Activated CD8-positive, alpha-beta memory T cell treated with anti-CD3 and anti-CD28 coated beads for 24 hours (primary cell): ENCODE data around the gene MYRFL.
"Not testable (repeated sequence)": the region's sequence is repeated elsewhere in the genome, so short reads cannot be mapped to it uniquely, and the experiment has no call there.

Experiments used
- DNase-seq: peaks from one replicate; pipeline ENCODE4 v3.0.0-alpha.2; 2020

The MYRFL gene

GRCh38 chr12:69844416-69844815, 19.4 kb downstream of the MYRFL start:
- DNase-seq: no peak

GRCh38 chr12:69844836-69845235, 19.8 kb downstream of the MYRFL start:
- DNase-seq: no peak

- no peak for DNase-seq
These were observed 21.9 kb downstream of the MYRFL start for GRCh38 chr12:69846976-69847375.

GRCh38 chr12:69851976-69852375, 26.9 kb downstream of the MYRFL start:
- DNase-seq: no peak

GRCh38 chr12:69853176-69853961, 28.3 kb downstream of the MYRFL start:
- DNase-seq: not testable (repeated sequence)

- no peak for DNase-seq
These were observed 41.7 kb downstream of the MYRFL start for GRCh38 chr12:69866698-69867097.

GRCh38 chr12:69868695-69869094, 43.7 kb downstream of the MYRFL start:
- DNase-seq: no peak

GRCh38 chr12:69872804-69873203, 47.8 kb downstream of the MYRFL start:
- DNase-seq: no peak

- DNase-seq: no peak
These were observed 48.4 kb downstream of the MYRFL start for GRCh38 chr12:69873429-69873828.

- no peak for DNase-seq
These were observed 49.6 kb downstream of the MYRFL start for GRCh38 chr12:69874606-69875005.

GRCh38 chr12:69875416-69875935, 50.4 kb downstream of the MYRFL start:
- no peak for DNase-seq

GRCh38 chr12:69879007-69879960, 54.3 kb downstream of the MYRFL start:
- DNase-seq: peak; percentile 80

GRCh38 chr12:69880571-69880970, 55.5 kb downstream of the MYRFL start:
- DNase-seq: no peak

GRCh38 chr12:69881771-69882170, 56.7 kb downstream of the MYRFL start:
- no peak for DNase-seq

GRCh38 chr12:69884386-69884785, 59.4 kb downstream of the MYRFL start:
- no peak for DNase-seq

GRCh38 chr12:69885658-69886057, 60.6 kb downstream of the MYRFL start:
- no peak for DNase-seq

GRCh38 chr12:69886109-69886508, 61.1 kb downstream of the MYRFL start:
- DNase-seq: no peak

- DNase-seq: no peak
These were observed 61.7 kb downstream of the MYRFL start for GRCh38 chr12:69886715-69887114.

- no peak for DNase-seq
These were observed 63.9 kb downstream of the MYRFL start for GRCh38 chr12:69888901-69889300.

GRCh38 chr12:69894800-69895383, 69.9 kb downstream of the MYRFL start:
- DNase-seq: no peak

- DNase-seq: no peak
These were observed 71.8 kb downstream of the MYRFL start for GRCh38 chr12:69896653-69897381.

- no peak for DNase-seq
These were observed 72.7 kb downstream of the MYRFL start for GRCh38 chr12:69897744-69898143.

GRCh38 chr12:69898236-69898635, 73.2 kb downstream of the MYRFL start:
- no peak for DNase-seq
